Breast epithelium (tissue), 4 donors: ENCODE measurements around the gene COL4A4. TPM values are rescaled to one million over a fixed set of nuclear protein-coding genes. Genes with fewer than 3 reads are reported as not detected.
"Not testable (repeated sequence)": the region's sequence is repeated elsewhere in the genome, so short reads cannot be mapped to it uniquely, and the experiment has no call there.

Experiments used
- DNase-seq, 2 donors: peaks; one replicate each; pipeline ENCODE4 v3.0.0-alpha.2; 2019; ENCODE audit warnings: low spot score in 2 of 2
- H3K27ac ChIP-seq, 2 donors: fragments of 200-600 bp; sonication (generic) in 1 of 2; one replicate each; pipeline ENCODE4 v1.5.1; 2016 to 2019; ENCODE audit warnings: mild to moderate bottlenecking in 1 of 2
- H3K27me3 ChIP-seq, 2 donors: fragments of 200-600 bp; sonication (generic) in 1 of 2; one replicate each; pipeline versions ENCODE4 v1.5.1 to v1.6.0; 2017 to 2019; ENCODE audit warnings: control low read depth in 1 of 2, mild to moderate bottlenecking in 1 of 2
- H3K36me3 ChIP-seq: fragments of 200-600 bp; one replicate; pipeline ENCODE4 v1.5.1; 2019
- H3K4me1 ChIP-seq, 2 donors: fragments of 200-600 bp; sonication (generic); one replicate each; pipeline ENCODE4 v1.5.1; 2016 to 2019; ENCODE audit warnings: control low read depth in 1 of 2
- H3K4me3 ChIP-seq, 3 donors: fragments of 200-600 bp; sonication (generic); 1 replicate in 2 of 3; 2 replicates in 1 of 3; pipeline ENCODE4 v1.5.1; 2016 to 2019; ENCODE audit warnings: mild to moderate bottlenecking in 3 of 3, moderate library complexity in 2 of 3
- H3K9me3 ChIP-seq, 2 donors: fragments of 200-600 bp; sonication (generic) in 1 of 2; one replicate each; pipeline ENCODE4 v1.5.1; 2016 to 2019; ENCODE audit warnings: control low read depth in 1 of 2
- CTCF ChIP-seq, 3 donors: fragments of 450-650 bp; IDR thresholded peaks; one replicate each; pipeline ENCODE4 v1.5.1; 2016 to 2017; ENCODE audit warnings: antibody characterized with exemption in 3 of 3, mild to moderate bottlenecking in 3 of 3, moderate library complexity in 3 of 3
- POLR2A ChIP-seq: fragments of 450-650 bp; IDR thresholded peaks from one replicate; pipeline ENCODE4 v1.6.1; 2016; ENCODE audit warnings: antibody characterized with exemption, mild to moderate bottlenecking, moderate library complexity
- POLR2AphosphoS5 ChIP-seq, 3 donors: sonication (generic); formaldehyde crosslinking; IDR thresholded peaks; one replicate each; pipeline ENCODE4 v1.6.1; 2017; ENCODE audit warnings: antibody characterized with exemption in 3 of 3
- intact Hi-C: fragments of 100-400 bp; cut with DNase I; formaldehyde crosslinking; loops from one replicate; pipeline ENCODE4 v1.15.1; 2023; ENCODE audit warnings: low total_unique reads
- total RNA-seq, 3 donors: library from RNA; depleted of rRNA; stranded (reverse); fragments of >200 nt; gene quantifications; one replicate each; pipeline ENCODE4 v1.1.0, GENCODE V29; 2016

Gene COL4A4
- total RNA-seq, 3 donors from 2014 or later = 1.2 to 3.8 (median 1.6) TPM

- DNase-seq = no peak
- Histone ChIP-seq H3K27me3 (no peaks in the 10 kb centered on the region), H3K27ac (no peak overlapping the region), H3K9me3 (peaks cover 0 to 9% of the 10 kb centered on the region in 2 donors), H3K4me1 (no peaks in the 10 kb centered on the region), H3K36me3 (no peaks in the 10 kb centered on the region), H3K4me3 (no peak overlapping the region)
- intact Hi-C loops = no loop called here
- TF ChIP-seq POLR2AphosphoS5 (IDR thresholded peaks at IDR 0.05) (no peak), CTCF (IDR thresholded peaks at IDR 0.05) (no peak), POLR2A (no peak)
Measured at GRCh38 chr2:227079726-227080125, 84.3 kb downstream of the COL4A4 start.

GRCh38 chr2:227065065-227065464 is 98.9 kb downstream of the COL4A4 start:
- intact Hi-C loops = not testable (repeated sequence)

GRCh38 chr2:227058888-227059399 is 105.1 kb downstream of the COL4A4 start:
- Histone ChIP-seq H3K4me3 (no peak overlapping the region), H3K27me3 (no peaks in the 10 kb centered on the region), H3K27ac (no peak overlapping the region), H3K9me3 (no peaks in the 10 kb centered on the region), H3K36me3 (no peaks in the 10 kb centered on the region), H3K4me1 (no peaks in the 10 kb centered on the region)
- intact Hi-C loops = no loop called here
- TF ChIP-seq POLR2A (no peak), CTCF (IDR thresholded peaks at IDR 0.05) (no peak), POLR2AphosphoS5 (IDR thresholded peaks at IDR 0.05) (no peak)
- no peak for DNase-seq

More at GRCh38 chr2:227065065-227065464, 98.9 kb downstream of the COL4A4 start:
- not testable (repeated sequence) for H3K27me3 ChIP-seq, H3K9me3 ChIP-seq, DNase-seq, H3K4me3 ChIP-seq, H3K36me3 ChIP-seq, H3K4me1 ChIP-seq, H3K27ac ChIP-seq

GRCh38 chr2:227057743-227058447 is 106.1 kb downstream of the COL4A4 start:
- Histone ChIP-seq H3K4me1 (no peaks in the 10 kb centered on the region), H3K36me3 (no peaks in the 10 kb centered on the region), H3K4me3 (no peak overlapping the region), H3K27me3 (no peaks in the 10 kb centered on the region), H3K27ac (no peak overlapping the region), H3K9me3 (no peaks in the 10 kb centered on the region)
- no peak for DNase-seq
- TF ChIP-seq POLR2A (no peak), CTCF (IDR thresholded peaks at IDR 0.05) (no peak), POLR2AphosphoS5 (IDR thresholded peaks at IDR 0.05) (no peak)
- intact Hi-C loops = no loop called here

GRCh38 chr2:227057060-227057459 is 106.9 kb downstream of the COL4A4 start:
- no peaks in the 10 kb centered on the region for H3K9me3 ChIP-seq
- no peaks in the 10 kb centered on the region for H3K27me3 ChIP-seq
- no peaks in the 10 kb centered on the region for H3K4me1 ChIP-seq
- no peaks in the 10 kb centered on the region for H3K36me3 ChIP-seq
- intact Hi-C loops = no loop called here
- DNase-seq = no peak
- no peak overlapping the region for H3K4me3 ChIP-seq
- H3K27ac ChIP-seq = no peak overlapping the region
- TF ChIP-seq CTCF (IDR thresholded peaks at IDR 0.05) = no peak
